ENCODE results near the gene PMEPA1.
A peak's percentile ranks its signal among the peaks of the same experiment; 100 is the strongest.

PMEPA1 gene

DNA sequence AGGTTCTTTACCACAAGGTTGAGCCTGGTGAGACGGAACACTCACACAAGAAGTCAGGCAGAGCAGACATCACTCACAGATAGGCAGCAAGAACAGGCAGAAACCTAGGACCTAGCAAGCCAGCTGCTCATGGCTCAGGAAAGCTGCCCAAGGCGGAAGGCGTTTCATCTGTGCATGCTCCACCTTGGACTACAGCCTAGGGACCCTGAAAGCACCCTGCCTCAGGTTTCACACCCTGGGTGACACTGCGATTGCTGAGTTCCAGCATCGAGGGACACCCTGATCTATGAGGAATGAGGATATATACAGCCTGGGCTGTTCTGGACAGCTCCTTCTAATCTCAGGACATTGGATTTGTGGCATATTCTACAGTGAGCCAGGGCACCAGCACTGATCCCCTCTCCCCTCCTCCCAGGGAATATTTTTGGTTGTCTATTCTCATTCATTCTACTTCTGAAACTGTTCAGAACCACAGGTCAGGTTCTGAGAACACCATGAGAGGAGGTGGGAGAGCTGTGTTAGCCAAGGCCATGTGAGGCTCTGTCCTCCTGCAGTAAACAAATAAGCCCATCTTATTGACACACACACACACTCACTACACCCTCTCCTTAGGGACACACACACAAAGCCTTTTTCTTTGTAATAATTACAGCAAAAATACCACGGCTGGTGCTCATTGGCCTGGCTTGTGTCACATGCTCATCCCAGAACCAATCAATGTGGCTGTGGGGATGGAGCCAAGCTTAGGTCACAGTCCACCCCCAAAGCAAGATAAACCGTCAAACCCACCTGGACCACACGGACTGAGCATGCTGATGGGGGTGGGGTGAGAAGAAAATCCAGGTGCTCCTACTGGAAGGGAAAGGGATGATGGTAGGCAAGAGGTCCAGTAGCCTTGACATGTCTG is 26.3 kb upstream of the PMEPA1 start:
- no peak for DNase-seq

DNA sequence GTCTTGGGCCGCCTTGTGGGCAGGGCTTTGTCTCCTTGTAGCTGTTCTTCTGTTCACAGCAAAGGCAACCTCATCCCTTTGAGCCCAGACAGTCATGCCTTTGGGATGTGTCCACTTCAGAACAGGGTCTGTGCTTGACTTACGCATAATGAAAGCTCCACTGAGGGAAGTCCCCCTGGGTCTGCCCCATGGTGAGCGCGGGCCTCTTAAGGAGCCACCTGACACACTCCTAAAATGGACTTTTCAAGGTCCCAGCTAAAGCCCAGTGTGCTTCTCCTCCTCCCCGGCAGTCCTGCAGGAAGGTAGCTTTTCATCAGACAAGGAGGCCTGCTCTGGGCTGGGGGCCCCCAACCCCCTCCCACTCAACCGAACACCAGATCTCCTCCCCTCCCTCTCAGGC is 24.9 kb upstream of the PMEPA1 start:
- no peak for DNase-seq

DNA sequence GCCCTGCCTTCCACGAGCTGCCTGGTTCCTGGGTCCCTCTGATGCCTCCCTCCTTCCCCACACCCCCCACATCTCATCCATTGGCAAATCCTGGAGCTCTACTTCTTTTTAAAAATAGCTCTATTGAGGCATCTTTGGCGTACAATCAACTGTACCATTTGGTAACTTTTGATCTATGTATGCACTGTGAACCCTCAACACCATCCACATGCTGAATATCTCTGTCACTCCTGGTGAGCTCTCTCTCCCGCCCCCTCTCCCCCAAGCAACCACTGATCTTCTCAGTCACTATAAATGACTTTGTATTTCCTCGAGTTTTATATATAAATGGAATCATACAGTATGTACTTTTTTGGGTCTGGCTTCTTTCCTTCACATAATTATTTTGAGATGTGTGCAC is 22.4 kb upstream of the PMEPA1 start:
- no peak for DNase-seq

DNA sequence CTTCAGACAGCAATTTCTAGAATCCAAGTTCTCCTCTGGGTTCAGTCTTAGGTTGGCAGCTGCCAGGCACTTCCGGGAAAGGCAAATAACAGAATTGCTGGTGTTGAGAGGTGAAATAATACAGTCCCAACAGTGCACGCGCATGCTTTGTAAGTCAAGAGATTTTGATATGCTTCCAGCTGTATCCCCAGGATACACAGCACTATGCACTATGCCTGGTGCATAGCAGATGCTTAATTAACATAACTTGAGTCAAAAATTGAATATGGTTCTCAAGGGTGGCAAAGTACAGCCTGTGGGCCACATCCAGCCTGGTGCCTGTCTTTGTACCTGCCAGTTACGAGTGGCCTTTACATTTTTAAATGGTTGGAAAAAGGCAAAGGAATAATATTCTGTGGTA is 18.9 kb upstream of the PMEPA1 start:
- no peak for DNase-seq

DNA sequence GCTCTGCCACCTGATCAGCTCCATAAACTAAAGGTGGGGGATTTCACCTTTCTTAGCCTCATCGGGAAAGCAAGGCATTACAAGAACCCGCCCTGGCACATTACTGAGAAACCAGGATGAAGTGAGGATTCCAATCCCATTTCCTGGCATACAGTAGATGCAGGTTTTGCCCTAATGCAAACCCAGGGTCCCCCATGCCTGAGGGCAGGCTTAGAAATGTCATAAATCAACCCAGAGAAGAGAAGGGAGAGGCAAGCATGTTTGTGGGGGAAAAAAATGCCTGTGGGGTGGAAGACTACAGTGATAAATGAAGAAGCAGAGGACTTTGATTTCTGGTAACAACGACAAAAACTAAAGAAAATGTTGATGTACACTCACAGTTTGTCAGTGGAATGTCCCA is 18.0 kb upstream of the PMEPA1 start:
- no peak for DNase-seq

DNA sequence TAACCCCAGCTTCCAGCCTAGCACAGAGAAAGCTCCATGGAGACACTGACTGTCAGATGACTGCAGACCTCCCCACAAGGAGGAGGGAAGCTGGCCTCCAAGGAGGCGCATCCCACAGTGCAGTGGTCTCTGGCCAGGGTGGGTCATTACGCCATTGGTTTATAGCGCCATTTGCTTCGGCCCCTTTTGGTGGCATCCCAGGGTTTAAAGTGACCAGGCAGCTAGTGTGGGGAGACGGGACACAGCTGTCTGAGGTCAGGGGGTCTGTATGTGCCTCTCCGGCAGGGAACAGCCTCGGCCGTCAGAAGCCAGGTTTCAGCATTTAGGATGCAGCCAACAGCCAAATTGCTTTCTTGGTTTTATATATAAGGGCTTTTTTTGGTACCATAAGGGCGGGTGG is 15.8 kb upstream of the PMEPA1 start:
- DNase-seq, result no peak

DNA sequence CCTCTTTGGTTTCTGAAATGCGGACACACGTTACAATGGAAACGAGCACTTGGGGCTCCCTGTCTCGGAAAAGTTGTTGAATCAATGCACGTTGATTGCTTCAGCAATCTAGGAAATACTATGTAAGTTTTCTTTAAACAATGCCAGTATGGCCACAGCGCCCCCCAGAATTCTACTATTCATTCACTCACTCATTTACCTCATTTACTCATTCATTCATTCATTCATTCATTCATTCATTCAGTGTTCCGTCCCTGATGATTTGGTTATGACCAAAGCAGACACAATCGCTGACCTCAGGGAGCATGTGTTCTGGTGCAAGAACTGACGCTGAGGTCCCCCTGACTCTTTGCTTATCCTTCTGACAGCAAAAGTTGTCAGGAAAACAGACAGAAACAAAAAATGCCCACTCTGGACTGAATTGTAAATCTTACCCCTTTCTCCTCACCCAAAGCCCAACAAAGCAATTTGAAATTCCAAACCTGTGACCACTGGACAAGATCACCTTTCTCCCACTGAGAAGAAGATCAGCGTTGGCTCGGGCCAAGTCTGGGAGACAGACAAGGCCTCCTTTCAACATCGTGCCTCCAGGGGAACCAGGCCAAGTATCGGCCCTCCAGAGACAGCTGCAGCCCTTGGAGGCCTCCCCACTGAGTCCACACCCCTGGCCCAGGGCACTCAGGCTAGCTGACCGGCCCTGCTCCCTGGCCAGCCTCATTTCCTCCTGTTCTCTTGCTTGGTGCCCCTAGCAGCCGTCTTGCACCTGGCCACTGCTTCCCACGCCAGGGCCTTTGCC is 15.0 kb upstream of the PMEPA1 start:
- no peak for DNase-seq

DNA sequence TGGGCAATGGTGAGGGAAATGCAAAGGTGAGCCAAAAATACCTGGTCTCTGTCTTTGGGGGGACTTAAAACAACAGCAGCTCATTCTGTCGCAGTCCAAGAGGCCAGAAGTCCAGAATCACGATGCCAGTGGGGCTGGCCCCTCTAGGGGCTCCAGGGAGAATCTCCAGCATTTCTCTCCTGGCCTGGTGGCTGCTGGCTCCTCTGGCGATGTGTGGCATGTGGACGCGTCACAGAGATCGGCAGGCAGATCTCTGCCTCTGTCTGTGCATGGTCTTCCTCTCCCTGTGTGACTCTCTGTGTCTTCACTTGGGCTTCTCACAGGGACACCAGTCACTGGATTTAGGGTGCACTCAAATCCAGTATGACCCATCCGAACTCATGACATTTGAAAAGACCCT is 14.0 kb upstream of the PMEPA1 start:
- DNase-seq, result no peak

DNA sequence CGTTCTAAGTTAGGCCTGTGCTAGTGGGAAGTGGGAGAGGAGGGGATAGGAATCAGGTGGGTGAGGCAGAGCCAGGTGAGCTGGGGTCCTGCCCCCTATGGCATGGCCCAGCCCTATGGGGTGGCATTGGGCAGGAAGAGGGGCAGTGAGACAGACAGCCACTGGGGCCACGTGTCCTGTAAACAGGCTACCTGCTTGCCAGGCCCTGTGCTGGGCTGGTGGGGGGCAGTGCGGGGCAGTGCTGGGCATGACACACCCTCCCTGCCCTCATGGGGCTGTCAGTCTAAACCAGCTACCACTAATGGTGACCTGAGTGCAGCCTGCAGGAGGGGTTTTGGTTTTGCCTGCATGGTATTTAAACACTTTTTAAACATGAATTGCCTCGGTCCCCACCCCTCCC is 10.1 kb upstream of the PMEPA1 start:
- no peak for DNase-seq

DNA sequence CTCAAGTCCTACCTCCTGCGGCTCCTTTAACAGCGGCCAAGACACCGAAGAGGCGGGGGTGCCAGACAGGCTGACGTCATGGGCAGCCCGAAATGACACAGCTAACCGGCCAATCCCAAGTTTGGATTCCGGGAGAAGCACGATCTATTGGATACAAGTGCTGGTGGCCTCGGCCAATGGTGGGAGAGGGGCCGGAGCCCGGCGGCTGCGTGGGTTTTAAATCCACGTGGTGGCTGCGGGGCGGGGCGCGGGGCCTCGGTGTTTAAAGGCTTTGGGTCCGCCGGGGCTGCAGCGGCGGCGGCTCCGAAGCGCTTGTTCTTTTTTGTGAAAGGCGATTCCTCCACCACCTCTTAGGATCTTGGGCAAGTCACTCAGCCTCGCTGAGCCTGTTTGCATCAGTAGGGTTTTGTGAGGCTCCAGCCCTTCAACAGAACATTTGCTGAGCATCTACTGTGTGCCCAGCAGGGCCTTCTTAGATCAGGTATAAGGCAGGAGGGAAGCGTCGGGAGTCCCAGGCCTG is 8.7 kb upstream of the PMEPA1 start:
- peak; percentile 91 to 93 for DNase-seq

DNA sequence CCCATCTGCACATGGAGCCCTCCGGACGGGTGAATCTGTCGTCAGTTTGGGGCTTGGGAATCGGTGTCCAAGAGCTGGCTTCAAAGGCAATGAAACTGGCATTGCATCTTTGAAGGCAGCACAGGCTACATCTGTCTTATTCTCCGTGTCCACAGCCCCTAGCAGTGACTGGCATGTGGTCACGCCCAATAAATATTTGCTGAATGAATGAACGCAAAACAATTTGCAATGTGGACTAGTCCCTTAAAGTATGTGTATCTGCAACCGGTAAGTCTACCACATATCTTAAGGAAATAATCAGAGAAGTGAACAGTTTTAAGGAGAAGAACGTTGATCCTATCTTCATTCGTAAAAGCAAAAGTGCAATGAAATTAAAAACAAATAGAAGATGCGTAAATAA is 8.0 kb upstream of the PMEPA1 start:
- DNase-seq, result no peak

DNA sequence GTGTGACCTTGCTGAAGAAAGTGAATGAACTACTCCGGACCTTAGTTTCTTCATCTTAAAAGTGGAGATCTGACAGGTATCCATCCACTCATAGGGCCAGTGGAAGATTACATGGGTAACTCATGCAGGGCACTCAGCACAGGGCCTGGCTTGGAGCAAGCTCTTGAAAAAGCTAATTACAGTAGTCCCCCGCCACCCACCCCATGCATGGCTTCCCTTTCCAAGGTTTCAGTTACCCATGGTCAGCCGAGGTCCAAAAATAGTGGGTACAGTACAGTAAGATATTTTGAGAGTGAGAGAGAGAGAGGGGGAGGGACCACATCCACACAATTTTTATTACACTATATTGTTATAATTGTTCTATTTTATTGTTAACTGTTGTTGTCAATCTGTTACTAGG is 7.1 kb upstream of the PMEPA1 start:
- DNase-seq, result no peak

DNA sequence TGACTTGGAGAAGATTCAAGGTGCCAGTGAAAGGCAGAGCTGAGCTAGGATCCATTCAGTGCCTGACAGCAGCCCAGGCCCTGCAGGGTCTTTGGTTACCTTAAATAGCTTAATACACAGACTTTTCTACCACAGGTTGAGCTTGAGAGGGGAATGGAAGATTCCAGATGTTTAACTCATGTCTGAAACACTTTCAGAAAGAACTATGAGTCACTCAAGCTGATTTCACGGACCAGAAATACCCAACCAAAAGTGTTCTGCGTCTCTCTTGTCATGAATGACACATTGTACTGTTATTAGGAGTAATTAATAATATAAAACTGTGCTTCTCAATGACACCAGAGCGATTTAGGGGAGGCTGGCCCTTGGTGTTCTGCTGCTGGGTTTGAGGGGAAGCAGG is 6.4 kb upstream of the PMEPA1 start:
- DNase-seq, result no peak

DNA sequence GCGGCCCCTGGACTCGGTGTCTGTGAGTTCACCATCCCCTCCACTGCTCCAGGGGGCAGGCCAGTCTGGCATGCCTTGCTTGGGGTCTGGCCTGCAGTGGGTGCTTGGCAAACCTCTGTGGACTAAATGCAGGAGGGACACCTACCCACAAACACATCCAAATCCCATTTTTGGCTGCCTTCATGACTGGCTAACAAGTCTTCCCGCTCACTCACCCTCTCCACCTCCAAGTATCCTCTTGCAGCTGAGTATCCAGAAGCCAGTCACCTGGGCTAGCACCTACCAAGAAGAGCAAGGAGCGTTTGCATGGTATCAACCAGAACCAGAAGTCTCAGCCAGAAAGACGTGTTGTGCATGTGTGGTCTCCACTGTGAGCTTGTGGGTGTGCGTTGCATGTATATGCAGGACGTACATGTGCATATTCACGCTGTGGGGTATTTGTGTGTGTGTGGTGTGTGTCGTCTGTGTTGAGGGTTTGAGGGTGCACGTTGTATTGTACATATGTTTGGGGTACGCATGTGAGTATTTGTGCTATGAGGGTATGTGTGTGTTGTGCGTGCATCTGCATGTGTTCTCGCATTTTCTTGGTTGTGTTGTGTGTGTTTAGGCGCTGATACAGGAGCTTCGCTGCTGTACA is 5.6 kb upstream of the PMEPA1 start:
- DNase-seq, result no peak

DNA sequence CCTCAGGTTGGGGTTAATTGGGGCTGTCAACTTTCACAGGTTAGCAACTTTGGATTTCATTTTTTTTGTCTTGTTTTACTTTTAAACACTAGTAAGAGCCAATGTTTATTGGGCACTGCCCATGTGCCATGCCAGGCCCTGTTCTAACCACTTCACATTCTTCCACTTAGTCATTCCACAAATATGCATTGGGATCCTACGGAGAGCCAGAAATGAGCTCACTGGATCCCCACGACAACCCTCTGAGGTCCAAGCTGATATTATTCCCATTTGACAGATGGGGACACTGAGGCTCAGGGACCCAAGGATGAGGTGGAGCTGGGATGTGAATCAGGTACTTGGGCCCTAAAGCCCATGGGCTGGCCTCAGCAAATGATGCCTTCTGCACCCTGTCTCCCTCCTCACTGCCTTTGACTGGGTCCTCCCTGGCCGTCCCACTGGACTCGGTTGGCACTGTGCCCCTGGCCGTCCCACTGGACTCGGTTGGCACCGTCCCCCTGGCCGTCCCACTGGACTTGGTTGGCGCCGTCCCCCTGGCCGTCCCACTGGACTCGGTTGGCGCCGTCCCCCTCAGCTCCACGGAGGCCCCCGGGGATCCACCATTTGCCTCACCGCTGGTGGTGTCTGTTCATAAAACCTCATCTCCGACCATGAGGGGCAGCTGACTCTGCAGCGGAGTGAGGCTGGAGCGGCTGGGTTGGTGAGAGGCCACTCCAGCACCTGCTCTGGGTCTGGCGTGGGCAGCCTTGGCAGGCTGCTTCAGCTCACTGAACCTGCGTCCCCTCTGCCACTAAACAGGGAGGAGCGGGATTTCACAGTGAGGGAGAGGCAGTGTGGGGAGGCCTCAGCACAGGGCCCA is 4.8 kb upstream of the PMEPA1 start:
- no peak for DNase-seq

DNA sequence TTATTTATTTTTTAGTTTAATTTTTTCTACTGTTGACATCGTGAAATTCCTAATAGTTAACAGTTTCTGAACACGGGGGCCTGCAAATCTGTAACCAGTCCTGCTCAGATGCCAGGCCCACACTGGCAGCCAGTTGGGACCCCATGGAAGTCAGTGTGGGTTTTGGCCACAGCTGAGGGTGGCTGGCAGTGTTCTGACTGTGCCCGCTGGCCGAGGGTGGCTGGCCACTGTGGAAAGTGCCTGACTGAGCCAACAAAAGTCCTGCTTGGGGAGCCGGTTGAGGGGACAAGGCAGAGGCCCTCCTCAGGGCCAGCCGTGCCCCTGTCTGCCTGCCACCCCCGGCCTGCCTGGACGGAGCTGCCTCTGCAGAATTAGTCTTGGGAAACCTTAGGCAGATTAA is 4.1 kb upstream of the PMEPA1 start:
- DNase-seq, result no peak

DNA sequence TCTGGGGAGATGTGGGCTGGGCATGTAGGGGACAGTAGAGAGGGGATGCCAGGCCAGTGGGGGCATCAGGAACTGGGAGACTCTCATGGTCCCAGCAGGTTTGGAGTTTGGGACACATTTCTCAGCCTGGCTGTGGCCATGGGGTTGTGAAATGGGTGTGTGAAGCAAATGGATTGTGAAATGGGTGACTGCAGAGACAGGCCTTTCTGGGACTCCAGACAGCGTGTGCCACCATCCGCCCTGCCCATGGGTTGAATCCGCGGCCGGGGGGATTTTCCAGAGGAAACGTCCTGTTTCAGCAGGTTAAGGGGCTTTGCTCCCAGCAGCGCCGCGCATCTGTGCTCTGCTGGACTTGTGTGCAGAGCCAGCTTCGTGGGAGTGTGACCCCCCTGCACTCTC is 3.7 kb upstream of the PMEPA1 start:
- DNase-seq, result no peak

DNA sequence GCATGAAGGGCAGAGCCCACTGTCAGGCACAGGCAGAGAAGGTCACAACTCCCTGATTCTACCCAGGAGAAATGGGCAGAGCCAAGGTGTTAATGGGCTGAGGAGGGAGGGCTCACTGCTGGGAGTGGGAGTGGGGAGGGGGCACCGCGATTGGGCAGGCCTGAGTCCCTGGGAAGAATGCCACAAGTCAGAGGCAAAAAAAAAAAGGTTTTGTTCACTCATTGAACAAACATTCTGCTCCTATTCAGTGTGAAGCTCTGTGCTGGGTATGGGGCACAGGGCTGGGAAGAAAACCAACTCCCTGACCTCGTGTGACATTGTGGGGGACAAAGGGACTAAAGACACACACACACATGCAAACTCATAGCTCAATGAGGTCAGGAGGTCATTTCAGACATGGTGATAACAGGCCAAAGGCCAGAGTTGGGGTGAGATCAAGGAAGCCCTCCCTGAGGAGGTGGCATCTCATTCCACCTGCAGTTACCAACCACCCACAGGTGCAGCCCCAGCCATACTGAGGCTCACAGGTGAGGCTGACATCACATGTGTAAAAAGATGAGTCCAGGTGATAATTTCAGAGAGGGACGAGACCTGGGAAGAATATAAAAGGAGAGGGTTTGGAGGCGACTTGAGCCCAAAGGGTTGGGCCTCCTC is 3.2 kb upstream of the PMEPA1 start:
- DNase-seq, result no peak

DNA sequence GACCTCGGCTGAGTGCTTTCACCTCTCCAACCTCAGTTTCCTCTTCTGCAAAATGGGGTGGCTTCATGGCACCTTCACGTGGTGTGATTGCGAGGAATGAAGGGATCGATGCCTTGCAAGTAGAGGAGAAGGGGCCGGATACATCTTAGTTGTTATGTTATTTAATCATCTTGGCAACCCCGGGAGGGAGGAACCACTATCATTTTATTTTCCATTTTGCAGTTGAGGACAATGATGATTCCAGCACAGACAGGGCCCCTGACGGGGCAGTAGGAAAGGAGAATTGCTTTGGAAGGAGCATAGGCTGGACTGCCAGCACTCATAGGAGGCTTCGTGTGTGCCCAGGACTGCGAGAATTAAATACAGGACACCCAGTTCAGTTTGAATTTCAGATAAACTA is 2.5 kb upstream of the PMEPA1 start:
- DNase-seq, result no peak

DNA sequence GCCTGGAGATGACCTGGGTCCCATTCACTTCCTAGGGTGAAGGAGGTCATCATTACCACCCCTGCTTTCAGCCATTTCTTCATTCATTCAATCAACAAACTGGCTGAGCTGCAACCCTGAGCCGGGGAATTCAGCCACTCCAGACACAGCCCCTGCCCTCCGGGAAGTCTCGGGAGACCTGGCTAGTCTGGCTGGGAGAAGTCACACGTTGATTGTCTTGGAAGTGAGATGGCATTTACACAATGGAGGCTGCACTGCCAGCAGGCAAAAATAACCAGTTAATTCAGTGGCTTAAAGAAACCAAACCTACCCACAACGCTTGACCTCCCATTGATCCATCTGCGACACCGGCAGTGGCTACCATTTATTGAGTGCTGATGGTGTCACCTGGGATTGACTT is 2.0 kb upstream of the PMEPA1 start:
- no peak for DNase-seq

DNA sequence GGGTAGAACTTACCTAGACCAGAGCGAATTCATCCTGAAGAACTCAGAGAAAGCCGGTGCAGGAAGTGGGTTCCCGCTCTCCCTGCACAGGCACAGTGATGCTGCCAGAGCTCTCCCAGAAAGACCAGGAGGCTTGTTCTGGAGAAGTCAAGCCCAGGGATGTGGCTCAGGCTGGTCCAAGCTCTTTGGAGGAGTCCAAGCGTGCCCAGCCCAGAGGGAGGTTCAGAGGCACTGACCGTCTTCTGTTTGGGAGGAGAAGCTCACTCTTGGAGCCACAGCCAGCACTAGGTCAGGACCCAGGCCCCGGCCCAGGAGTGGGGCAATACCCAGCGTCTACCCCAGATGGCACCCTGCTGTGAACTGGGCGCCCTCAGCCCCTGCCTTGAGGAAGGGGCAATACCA is 1.5 kb upstream of the PMEPA1 start:
- DNase-seq, result no peak

DNA sequence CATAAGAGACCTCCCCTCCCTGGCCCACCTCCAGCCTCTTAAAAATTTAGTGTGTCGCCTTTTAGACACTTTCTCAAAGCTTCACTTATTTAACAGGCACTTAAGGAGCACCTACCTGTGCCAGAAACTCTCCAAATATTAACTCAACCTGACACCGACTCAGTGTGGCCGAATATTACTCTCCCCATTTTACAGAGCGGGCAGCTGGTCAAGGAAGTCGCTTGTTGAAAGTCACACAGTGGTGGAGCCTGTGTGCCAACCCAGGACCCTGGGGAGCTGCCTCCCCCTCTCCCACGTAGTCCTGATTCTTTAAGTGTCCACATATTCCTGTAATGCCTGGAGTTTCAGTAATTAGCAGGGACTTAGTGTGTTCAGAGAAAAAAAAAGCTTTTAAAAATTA is 1.0 kb upstream of the PMEPA1 start:
- DNase-seq, result no peak
